HG02759 (cell line): Measurements from ENCODE around the gene RPS6KL1.

ENCODE experiments used
- ATAC-seq: cut with Tn5 transposase; IDR thresholded peaks from one replicate; pipeline ENCODE4 v1.9.1; 2021; ENCODE audit warnings: mild to moderate bottlenecking, moderate library complexity; ENCODE audit not compliant: unreplicated experiment

RPS6KL1 gene

GRCh38 chr14:74922752-74923401 lies at the start of gene RPS6KL1:
TSS of gene RPS6KL1 (minus strand) at chr14:74923260. CDS start at chr14:74921541, 1,719 bp downstream.
- ATAC-seq = peak; percentile 95

- ATAC-seq = no peak
Measured at GRCh38 chr14:74968811-74969210, 45.8 kb upstream of the RPS6KL1 start.

- ATAC-seq = no peak
Measured at GRCh38 chr14:74965486-74966153, 42.6 kb upstream of the RPS6KL1 start.

GRCh38 chr14:74964787-74965485 lies 41.9 kb upstream of the RPS6KL1 start:
- no peak for ATAC-seq

- no peak for ATAC-seq
Measured at GRCh38 chr14:74963705-74964271, 40.7 kb upstream of the RPS6KL1 start.

GRCh38 chr14:74963178-74963704 lies 40.2 kb upstream of the RPS6KL1 start:
- no peak for ATAC-seq

- ATAC-seq = no peak
Measured at GRCh38 chr14:74962493-74962892, 39.4 kb upstream of the RPS6KL1 start.

- no peak for ATAC-seq
Measured at GRCh38 chr14:74962046-74962445, 39.0 kb upstream of the RPS6KL1 start.

GRCh38 chr14:74961238-74961911 lies 38.3 kb upstream of the RPS6KL1 start:
- no peak for ATAC-seq

- no peak for ATAC-seq
Measured at GRCh38 chr14:74960736-74961135, 37.7 kb upstream of the RPS6KL1 start.

GRCh38 chr14:74959596-74960180 lies 36.6 kb upstream of the RPS6KL1 start:
- no peak for ATAC-seq

- no peak for ATAC-seq
Measured at GRCh38 chr14:74956280-74957072, 33.4 kb upstream of the RPS6KL1 start.

- no peak for ATAC-seq
Measured at GRCh38 chr14:74956027-74956279, 32.9 kb upstream of the RPS6KL1 start.

GRCh38 chr14:74955229-74956026 lies 32.4 kb upstream of the RPS6KL1 start, which contains the start of gene PGF:
TSS of gene PGF (minus strand) at chr14:74955597. CDS start at chr14:74955242, 355 bp downstream.
- peak; percentile 57 for ATAC-seq

GRCh38 chr14:74954947-74955228 lies 31.8 kb upstream of the RPS6KL1 start:
- no peak for ATAC-seq

- no peak for ATAC-seq
Measured at GRCh38 chr14:74954232-74954946, 31.3 kb upstream of the RPS6KL1 start.

GRCh38 chr14:74953686-74954085 lies 30.6 kb upstream of the RPS6KL1 start:
- ATAC-seq = no peak

- no peak for ATAC-seq
Measured at GRCh38 chr14:74952697-74953484, 29.8 kb upstream of the RPS6KL1 start.
